WTC11 (cell line): ENCODE results near the gene EXTL1. TPM values are rescaled to one million over a fixed set of nuclear protein-coding genes. Genes with fewer than 3 reads are reported as not detected.

Experiments
- ATAC-seq: fragments of 200-7000 bp; cut with Tn5 transposase; 2 replicates; pipeline ENCODE4 v1.10.0; 2021; ENCODE audit warnings: mild to moderate bottlenecking, moderate library complexity
- CTCF ChIA-PET: fragments of 300-600 bp; sonication (Branson Sonifier 250); formaldehyde crosslinking; loops from one replicate; lab custom pipeline; 2021; ENCODE audit warnings: antibody characterized with exemption; lab: Charles Lee
- POLR2A ChIA-PET: fragments of 350-600 bp; sonication (Branson Sonifier 250); formaldehyde crosslinking; loops from one replicate; lab custom pipeline; 2021; ENCODE audit warnings: antibody characterized with exemption; lab: Charles Lee
- DNase-seq: peaks from one replicate; pipeline ENCODE4 v3.0.0; 2021; ENCODE audit warnings: low spot score
- H3K27ac Mint-ChIP-seq: 2 replicates; pipeline ENCODE4 v1.8.0; 2021; ENCODE audit warnings: mixed read lengths
- H3K27me3 Mint-ChIP-seq: 2 replicates; pipeline ENCODE4 v1.8.0; 2021; ENCODE audit warnings: low read depth, mild to moderate bottlenecking, moderate library complexity, mixed read lengths
- H3K36me3 Mint-ChIP-seq: 2 replicates; pipeline ENCODE4 v1.8.0; 2021; ENCODE audit warnings: mixed read lengths
- H3K4me1 Mint-ChIP-seq: 2 replicates; pipeline ENCODE4 v1.8.0; 2022; ENCODE audit warnings: mixed read lengths
- H3K4me3 Mint-ChIP-seq: 2 replicates; pipeline ENCODE4 v1.8.0; 2021; ENCODE audit warnings: mild to moderate bottlenecking, moderate library complexity, mixed read lengths
- H3K9me3 Mint-ChIP-seq: 2 replicates; pipeline ENCODE4 v1.8.0; 2021; ENCODE audit warnings: mixed read lengths
- CREM ChIP-seq: sonication (generic); formaldehyde crosslinking; IDR thresholded peaks from 2 replicates; pipeline ENCODE4 v1.8.1; 2022; ENCODE audit warnings: mild to moderate bottlenecking, missing genetic modification reagents, moderate library complexity
- JAZF1 ChIP-seq: fragments of 250-450 bp; sonication (Bioruptor Pico); IDR thresholded peaks from 2 replicates; pipeline ENCODE4 v1.9.0; 2021; ENCODE audit warnings: moderate library complexity, mild to moderate bottlenecking, inconsistent platforms
- NFE2L1 ChIP-seq: sonication (generic); formaldehyde crosslinking; IDR thresholded peaks from 2 replicates; pipeline ENCODE4 v1.8.1; 2023; ENCODE audit warnings: missing genetic modification reagents
- RORB ChIP-seq: fragments of 250-450 bp; sonication (Bioruptor Pico); IDR thresholded peaks from 2 replicates; pipeline ENCODE4 v1.9.0; 2021; ENCODE audit warnings: mild to moderate bottlenecking
- ZBTB21 ChIP-seq: sonication (generic); formaldehyde crosslinking; IDR thresholded peaks from 2 replicates; pipeline ENCODE4 v1.8.1; 2023; ENCODE audit warnings: mild to moderate bottlenecking, missing genetic modification reagents, borderline replicate concordance
- ZNF219 ChIP-seq: sonication (generic); formaldehyde crosslinking; IDR thresholded peaks from 2 replicates; pipeline ENCODE4 v1.8.0; 2023; ENCODE audit warnings: missing genetic modification reagents, mild to moderate bottlenecking, borderline replicate concordance
- ZNF317 ChIP-seq: sonication (generic); formaldehyde crosslinking; IDR thresholded peaks from 2 replicates; pipeline ENCODE4 v1.8.1; 2023; ENCODE audit warnings: low read depth, mild to moderate bottlenecking, moderate library complexity, missing genetic modification reagents, borderline replicate concordance
- total RNA-seq: library from RNA; stranded (reverse); gene quantifications from 3 replicates; pipeline ENCODE4 v1.2.3, GENCODE V29; 2021
- TF ChIP-seq, protein P1 (sequence below): sonication (generic); formaldehyde crosslinking; IDR thresholded peaks from 2 replicates; pipeline ENCODE4 v1.8.1; 2022; ENCODE audit warnings: mild to moderate bottlenecking, moderate library complexity, missing genetic modification reagents
- TF ChIP-seq, protein P2 (sequence below): fragments of 250-450 bp; sonication (Bioruptor Pico); IDR thresholded peaks from 2 replicates; pipeline ENCODE4 v1.9.0; 2021; ENCODE audit warnings: moderate library complexity, mild to moderate bottlenecking, inconsistent platforms, borderline replicate concordance
- TF ChIP-seq, protein P3 (sequence below): sonication (generic); formaldehyde crosslinking; IDR thresholded peaks from 2 replicates; pipeline ENCODE4 v1.8.0; 2022; ENCODE audit warnings: mild to moderate bottlenecking, missing genetic modification reagents
- TF ChIP-seq, protein P4 (sequence below): sonication (generic); formaldehyde crosslinking; IDR thresholded peaks from 2 replicates; pipeline ENCODE4 v1.8.0; 2022; ENCODE audit warnings: mild to moderate bottlenecking, missing genetic modification reagents
- TF ChIP-seq, protein P5 (sequence below): sonication (generic); formaldehyde crosslinking; IDR thresholded peaks from 2 replicates; pipeline ENCODE4 v1.8.0; 2022; ENCODE audit warnings: missing genetic modification reagents
- TF ChIP-seq, protein P6 (sequence below): fragments of 250-450 bp; sonication (Bioruptor Pico); IDR thresholded peaks from 2 replicates; pipeline ENCODE4 v1.9.0; 2021; ENCODE audit warnings: mild to moderate bottlenecking, borderline replicate concordance
- TF ChIP-seq, protein P7 (sequence below): fragments of 250-450 bp; sonication (Bioruptor Pico); conservative IDR thresholded peaks from 2 replicates; pipeline ENCODE4 v1.9.0; 2021; ENCODE audit warnings: mild to moderate bottlenecking

Gene EXTL1
- total RNA-seq, 1 experiment from 2014 or later: 2.1 TPM

DNA sequence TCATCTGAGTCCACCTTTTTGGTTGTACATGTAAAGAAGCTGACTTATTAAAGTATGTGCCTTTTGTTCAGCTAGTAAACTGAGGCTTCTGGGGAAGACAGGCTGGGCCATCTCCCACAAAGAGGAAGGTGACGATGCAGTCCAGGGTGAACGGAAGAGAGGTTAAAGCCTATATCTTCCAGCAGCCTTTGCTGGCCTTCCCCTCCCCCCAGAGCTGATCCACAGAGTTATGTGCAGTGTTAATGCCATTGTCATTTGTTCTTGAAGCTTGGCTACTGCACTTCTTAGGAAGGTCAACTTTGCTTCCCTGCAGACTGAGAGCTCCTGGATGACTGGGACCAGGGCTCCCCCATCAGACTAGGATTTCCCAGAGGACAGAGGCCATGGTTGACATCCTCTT lies 22.2 kb downstream of the EXTL1 start:
- peaks cover 73% of the 10 kb centered on the region for H3K27me3 Mint-ChIP-seq
- H3K4me3 Mint-ChIP-seq: no peak overlapping the region
- TF ChIP-seq, protein P1, sequence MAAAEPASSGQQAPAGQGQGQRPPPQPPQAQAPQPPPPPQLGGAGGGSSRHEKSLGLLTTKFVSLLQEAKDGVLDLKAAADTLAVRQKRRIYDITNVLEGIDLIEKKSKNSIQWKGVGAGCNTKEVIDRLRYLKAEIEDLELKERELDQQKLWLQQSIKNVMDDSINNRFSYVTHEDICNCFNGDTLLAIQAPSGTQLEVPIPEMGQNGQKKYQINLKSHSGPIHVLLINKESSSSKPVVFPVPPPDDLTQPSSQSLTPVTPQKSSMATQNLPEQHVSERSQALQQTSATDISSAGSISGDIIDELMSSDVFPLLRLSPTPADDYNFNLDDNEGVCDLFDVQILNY (CRISPR knock-in tag): no peak
- no peak for TF ChIP-seq NFE2L1 (CRISPR knock-in tag)
- no peak for TF ChIP-seq CREM (CRISPR knock-in tag)
- TF ChIP-seq, protein P2, sequence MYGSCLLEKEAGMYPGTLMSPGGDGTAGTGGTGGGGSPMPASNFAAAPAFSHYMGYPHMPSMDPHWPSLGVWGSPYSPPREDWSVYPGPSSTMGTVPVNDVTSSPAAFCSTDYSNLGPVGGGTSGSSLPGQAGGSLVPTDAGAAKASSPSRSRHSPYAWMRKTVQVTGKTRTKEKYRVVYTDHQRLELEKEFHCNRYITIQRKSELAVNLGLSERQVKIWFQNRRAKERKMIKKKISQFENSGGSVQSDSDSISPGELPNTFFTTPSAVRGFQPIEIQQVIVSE (CRISPR knock-in tag): no peak
- TF ChIP-seq, protein P3, sequence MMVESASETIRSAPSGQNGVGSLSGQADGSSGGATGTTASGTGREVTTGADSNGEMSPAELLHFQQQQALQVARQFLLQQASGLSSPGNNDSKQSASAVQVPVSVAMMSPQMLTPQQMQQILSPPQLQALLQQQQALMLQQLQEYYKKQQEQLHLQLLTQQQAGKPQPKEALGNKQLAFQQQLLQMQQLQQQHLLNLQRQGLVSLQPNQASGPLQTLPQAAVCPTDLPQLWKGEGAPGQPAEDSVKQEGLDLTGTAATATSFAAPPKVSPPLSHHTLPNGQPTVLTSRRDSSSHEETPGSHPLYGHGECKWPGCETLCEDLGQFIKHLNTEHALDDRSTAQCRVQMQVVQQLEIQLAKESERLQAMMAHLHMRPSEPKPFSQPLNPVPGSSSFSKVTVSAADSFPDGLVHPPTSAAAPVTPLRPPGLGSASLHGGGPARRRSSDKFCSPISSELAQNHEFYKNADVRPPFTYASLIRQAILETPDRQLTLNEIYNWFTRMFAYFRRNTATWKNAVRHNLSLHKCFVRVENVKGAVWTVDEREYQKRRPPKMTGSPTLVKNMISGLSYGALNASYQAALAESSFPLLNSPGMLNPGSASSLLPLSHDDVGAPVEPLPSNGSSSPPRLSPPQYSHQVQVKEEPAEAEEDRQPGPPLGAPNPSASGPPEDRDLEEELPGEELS: no peak
- no peak for TF ChIP-seq RORB (CRISPR knock-in tag)
- TF ChIP-seq ZBTB21 (CRISPR knock-in tag): no peak
- TF ChIP-seq, protein P4, sequence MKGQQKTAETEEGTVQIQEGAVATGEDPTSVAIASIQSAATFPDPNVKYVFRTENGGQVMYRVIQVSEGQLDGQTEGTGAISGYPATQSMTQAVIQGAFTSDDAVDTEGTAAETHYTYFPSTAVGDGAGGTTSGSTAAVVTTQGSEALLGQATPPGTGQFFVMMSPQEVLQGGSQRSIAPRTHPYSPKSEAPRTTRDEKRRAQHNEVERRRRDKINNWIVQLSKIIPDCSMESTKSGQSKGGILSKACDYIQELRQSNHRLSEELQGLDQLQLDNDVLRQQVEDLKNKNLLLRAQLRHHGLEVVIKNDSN: no peak
- TF ChIP-seq JAZF1: no peak
- TF ChIP-seq, protein P5, sequence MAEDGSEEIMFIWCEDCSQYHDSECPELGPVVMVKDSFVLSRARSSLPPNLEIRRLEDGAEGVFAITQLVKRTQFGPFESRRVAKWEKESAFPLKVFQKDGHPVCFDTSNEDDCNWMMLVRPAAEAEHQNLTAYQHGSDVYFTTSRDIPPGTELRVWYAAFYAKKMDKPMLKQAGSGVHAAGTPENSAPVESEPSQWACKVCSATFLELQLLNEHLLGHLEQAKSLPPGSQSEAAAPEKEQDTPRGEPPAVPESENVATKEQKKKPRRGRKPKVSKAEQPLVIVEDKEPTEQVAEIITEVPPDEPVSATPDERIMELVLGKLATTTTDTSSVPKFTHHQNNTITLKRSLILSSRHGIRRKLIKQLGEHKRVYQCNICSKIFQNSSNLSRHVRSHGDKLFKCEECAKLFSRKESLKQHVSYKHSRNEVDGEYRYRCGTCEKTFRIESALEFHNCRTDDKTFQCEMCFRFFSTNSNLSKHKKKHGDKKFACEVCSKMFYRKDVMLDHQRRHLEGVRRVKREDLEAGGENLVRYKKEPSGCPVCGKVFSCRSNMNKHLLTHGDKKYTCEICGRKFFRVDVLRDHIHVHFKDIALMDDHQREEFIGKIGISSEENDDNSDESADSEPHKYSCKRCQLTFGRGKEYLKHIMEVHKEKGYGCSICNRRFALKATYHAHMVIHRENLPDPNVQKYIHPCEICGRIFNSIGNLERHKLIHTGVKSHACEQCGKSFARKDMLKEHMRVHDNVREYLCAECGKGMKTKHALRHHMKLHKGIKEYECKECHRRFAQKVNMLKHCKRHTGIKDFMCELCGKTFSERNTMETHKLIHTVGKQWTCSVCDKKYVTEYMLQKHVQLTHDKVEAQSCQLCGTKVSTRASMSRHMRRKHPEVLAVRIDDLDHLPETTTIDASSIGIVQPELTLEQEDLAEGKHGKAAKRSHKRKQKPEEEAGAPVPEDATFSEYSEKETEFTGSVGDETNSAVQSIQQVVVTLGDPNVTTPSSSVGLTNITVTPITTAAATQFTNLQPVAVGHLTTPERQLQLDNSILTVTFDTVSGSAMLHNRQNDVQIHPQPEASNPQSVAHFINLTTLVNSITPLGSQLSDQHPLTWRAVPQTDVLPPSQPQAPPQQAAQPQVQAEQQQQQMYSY: no peak
- TF ChIP-seq, protein P6, sequence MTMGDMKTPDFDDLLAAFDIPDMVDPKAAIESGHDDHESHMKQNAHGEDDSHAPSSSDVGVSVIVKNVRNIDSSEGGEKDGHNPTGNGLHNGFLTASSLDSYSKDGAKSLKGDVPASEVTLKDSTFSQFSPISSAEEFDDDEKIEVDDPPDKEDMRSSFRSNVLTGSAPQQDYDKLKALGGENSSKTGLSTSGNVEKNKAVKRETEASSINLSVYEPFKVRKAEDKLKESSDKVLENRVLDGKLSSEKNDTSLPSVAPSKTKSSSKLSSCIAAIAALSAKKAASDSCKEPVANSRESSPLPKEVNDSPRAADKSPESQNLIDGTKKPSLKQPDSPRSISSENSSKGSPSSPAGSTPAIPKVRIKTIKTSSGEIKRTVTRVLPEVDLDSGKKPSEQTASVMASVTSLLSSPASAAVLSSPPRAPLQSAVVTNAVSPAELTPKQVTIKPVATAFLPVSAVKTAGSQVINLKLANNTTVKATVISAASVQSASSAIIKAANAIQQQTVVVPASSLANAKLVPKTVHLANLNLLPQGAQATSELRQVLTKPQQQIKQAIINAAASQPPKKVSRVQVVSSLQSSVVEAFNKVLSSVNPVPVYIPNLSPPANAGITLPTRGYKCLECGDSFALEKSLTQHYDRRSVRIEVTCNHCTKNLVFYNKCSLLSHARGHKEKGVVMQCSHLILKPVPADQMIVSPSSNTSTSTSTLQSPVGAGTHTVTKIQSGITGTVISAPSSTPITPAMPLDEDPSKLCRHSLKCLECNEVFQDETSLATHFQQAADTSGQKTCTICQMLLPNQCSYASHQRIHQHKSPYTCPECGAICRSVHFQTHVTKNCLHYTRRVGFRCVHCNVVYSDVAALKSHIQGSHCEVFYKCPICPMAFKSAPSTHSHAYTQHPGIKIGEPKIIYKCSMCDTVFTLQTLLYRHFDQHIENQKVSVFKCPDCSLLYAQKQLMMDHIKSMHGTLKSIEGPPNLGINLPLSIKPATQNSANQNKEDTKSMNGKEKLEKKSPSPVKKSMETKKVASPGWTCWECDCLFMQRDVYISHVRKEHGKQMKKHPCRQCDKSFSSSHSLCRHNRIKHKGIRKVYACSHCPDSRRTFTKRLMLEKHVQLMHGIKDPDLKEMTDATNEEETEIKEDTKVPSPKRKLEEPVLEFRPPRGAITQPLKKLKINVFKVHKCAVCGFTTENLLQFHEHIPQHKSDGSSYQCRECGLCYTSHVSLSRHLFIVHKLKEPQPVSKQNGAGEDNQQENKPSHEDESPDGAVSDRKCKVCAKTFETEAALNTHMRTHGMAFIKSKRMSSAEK (CRISPR knock-in tag): no peak
- no peak for TF ChIP-seq ZNF317
- no peak for TF ChIP-seq ZNF219 (CRISPR knock-in tag)
- TF ChIP-seq, protein P7, sequence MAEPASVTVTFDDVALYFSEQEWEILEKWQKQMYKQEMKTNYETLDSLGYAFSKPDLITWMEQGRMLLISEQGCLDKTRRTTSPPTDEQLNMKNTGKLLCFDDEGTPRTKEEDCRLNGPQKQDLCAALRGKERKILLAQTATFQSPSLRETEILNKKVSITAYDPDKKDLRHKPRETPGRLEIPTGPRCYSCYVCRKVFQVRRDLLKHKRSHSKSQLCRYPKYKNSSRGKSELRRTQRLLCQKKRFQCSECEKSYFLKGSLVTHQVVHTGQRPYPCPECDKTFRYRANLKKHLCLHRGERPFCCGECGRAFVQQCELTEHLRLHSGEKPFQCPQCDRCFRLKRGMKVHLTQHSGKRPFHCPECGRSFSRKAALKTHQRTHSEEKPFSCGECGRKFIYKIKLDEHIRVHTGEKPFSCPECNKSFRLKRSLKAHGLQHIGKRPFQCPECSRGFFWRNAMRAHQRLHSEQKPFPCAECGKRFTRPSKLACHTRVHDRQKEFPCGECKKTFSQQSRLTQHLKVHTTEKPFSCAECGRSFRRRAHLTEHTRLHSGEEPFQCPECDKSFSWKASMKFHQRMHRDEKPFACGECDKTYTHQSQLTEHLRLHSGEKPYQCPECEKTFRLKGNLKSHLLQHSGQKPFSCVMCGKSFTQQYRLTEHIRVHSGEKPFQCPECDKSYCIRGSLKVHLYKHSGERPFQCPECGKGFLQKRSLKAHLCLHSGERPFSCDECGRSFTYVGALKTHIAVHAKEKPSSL (CRISPR knock-in tag): no peak
- no peak overlapping the region for H3K27ac Mint-ChIP-seq
- H3K36me3 Mint-ChIP-seq: no peaks in the 10 kb centered on the region
- ChIA-PET CTCF (interaction anchor here (1.0 to 3.7 kb wide), 4 partner anchors 8 to 101 kb away, joined by 3 to 55 read pairs (median 6); partner anchors contain the start of gene PAFAH2), POLR2A (no interaction called here)
- DNase-seq: no peak
- ATAC-seq: no peak
- H3K4me1 Mint-ChIP-seq: peaks cover 3% of the 10 kb centered on the region
- no peaks in the 10 kb centered on the region for H3K9me3 Mint-ChIP-seq
